NOMO-1 treated with DMSO at 0.1 percent for 48 hours (cell line): Measurements from ENCODE around the gene ZNF423.
"Not testable (repeated sequence)": the region's sequence is repeated elsewhere in the genome, so short reads cannot be mapped to it uniquely, and the experiment has no call there.

Source experiments
- DNase-seq: peaks from one replicate; lab custom pipeline; 2025; ENCODE audit not compliant: unreplicated experiment; lab: John Stamatoyannopoulos, UW

ZNF423 gene

DNA sequence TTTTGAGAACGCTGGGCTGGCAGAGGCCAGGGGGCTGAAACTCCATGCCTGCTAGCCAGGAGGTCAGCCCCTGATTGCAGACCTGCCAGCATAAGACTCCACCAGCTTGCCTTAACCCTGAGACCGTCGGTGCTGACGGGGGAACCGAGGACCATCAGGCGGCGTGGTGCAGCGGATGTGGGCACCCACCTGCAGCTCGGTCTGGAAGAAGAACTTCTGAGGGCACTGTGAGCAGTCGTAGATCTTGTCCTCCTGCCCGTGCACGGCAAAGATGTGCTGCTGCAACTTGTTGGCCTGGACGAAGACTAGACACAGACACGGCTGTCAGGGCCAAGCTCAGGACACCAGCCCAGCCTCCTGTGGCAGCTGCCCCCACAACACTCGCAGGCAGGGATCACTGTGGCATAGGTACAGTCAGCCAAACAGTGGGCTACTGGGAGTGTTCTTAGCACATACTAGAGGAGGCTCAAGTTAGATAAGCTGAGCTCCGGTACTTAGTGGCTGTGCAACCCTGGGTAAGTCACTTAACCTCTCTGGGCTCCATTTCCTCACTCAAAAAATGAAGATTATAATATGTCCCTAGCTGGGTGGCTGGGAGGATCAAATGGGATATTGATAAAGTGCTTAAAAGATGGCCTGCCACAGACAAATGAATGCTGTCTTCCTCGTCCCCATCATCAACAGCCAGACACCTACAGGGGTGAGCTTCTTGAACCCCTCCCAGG lies 332.3 kb downstream of the ZNF423 start:
- no peak for DNase-seq

DNA sequence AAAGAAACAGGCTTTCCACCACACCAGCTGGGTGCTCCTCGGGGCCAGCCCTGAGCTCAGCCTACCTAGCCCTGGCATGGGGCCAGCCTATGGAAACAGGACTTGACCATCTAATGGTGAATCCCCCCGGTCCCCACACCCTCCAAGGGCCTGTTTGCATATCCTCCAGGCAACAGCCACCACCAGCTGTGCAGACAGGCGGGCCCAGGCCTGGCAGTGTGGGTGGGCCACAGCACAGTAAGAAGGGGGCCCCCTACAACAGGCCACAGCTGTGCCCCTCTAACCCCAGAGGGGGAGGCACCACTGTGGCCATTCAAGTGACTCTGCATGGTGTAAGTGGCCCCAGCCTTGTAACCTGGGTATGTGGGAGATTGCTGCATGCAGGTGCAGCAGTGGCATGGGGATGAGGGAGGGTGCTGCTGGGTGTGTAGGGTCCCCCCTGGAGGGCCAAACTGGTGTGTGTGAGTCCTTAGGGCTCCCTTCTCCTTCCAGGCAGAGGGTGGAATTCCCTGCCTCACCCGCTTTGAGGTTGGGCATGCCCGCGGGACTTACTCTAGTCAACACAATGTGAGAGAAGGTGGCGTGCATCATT lies 334.1 kb downstream of the ZNF423 start:
- DNase-seq, result no peak

- peak; percentile 68 for DNase-seq
Measured at GRCh38 chr16:49520492-49521038, 335.3 kb downstream of the ZNF423 start.

DNA sequence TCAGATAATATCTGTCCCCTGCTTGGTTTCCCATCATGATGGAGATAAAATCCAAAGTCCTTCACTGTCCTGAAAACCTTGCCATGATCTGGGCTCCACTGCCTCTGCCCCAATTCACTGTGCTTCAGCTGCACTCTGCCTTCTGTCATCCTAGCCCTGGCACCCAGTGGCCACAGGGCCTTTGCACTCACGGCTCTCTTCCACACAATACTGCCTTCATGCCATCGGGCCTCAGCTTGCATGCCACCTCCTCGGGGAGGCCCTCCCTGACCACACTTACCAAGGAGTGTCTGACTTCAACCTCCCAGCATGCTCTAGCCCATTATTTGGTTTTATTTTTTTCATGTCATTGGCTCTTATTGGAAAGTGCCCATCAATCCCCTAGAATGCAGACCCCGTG lies 336.2 kb downstream of the ZNF423 start:
- no peak for DNase-seq

- no peak for DNase-seq
Measured at GRCh38 chr16:49519008-49519656, 336.8 kb downstream of the ZNF423 start.

DNA sequence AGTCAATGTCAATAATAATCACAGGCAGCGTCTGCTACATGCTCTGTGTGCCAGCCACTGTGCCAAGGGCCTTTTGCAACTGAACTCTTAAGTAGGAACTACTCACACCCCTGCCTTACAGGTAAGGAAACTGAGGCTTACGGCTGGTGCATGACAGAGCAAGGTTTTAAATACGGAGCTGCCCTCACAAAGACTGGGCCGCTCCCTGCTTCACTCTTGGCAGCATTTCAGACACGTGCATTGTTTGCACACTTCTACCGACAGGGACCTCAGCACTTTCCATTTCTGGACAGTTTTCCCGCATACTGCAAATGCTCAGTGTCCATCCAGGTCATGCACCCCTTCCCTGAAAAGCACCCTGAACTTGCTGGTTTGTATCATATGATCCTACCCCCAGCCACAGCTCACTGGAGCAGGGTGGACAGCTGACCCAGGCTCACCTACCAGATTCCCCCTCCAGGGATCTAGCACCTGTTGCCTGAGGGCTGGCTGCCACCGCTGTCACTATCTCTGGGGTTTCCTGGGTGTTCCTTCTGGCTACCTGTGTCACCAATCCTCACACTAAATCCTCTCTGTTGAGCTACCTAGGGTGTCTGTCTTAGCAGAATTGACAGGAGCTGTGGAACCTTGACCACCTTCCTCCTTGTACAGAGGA lies 339.4 kb downstream of the ZNF423 start:
- DNase-seq, result no peak

DNA sequence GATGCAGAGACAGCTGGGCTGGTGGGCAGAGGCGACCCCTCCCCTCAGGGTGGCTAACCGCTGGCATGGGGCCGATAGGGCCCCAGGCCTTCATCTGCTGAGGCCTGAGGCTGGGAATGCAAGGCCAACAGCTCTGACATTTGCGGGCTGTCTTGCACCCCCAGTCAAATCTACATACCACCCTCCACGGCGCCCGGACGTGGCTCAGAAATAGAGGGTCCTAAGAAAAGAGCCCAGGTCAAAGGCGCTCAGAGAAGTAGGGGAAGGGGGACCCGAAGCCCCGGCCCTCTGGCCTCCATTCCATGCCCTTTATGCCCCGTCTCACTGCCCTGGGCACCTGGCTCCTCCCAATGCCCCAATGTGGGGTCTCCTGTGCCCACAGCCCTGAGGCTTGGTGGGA lies 340.1 kb downstream of the ZNF423 start:
- no peak for DNase-seq

- no peak for DNase-seq
Measured at GRCh38 chr16:49515016-49515565, 340.8 kb downstream of the ZNF423 start.

DNA sequence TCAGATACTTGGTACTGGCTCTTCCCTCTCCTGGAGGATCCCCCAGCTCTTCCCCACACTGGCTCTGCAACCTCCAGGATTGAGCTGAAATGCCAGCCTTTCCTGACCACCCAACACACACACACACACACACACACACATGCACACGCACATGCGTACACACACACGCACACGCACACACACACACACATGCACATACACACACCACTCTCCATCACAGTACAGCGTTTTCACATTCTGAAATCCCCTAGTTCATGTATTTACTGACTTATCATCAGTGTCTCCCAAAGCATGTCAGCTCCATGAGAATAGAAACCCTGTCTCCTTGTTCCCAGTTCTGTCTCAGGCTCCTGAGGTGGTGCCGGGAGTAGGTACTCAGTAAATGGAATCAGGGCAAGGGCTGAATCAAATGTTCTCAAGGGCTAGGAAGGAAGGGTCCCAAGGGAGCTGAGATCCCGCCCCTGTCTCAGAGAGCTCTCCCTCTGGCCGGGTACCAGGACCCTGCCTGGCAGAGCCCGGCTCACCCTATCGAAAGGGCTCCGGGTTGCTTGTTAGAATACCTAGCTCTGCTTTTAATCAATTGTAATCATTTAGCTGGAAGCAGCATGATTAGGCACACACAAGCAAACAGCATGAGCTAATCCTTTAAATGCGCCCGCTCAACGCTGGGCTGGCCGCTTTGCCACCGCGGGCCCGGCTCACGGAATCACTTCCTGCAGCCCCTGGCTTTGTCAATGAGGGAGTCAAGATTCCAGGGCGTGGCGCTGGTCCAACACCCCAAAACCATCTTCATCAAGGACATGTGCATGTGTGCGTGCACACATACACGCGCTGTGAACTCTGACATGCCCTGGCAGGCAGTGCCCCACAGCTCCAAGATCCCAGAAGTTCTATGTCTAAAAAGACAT lies 341.6 kb downstream of the ZNF423 start:
- no peak for DNase-seq

DNA sequence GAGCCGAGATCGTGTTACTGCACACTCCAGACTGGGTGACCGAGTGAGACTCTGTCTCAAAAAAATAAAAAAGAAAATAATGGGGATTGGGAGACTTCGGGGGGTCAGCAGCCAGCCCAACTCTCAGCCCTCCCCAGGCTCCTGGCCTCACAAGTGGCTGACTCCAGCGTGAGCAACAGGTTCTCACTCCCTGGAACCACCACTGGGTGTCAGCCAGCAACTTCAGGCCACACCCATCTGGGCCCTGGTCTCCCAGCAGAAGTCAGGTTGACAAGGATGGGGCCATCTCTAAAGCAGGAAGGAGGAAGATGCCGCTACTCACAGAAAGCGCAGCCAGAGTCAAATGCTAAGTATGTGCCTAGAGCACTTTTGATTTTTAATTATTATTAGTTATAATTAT lies 342.9 kb downstream of the ZNF423 start:
- peak; percentile 56 for DNase-seq

GRCh38 chr16:49510654-49511305 lies 345.1 kb downstream of the ZNF423 start:
- DNase-seq, result no peak

GRCh38 chr16:49510141-49510540 lies 345.8 kb downstream of the ZNF423 start:
- no peak for DNase-seq

GRCh38 chr16:49506058-49507013 lies 349.6 kb downstream of the ZNF423 start:
- not testable (repeated sequence) for DNase-seq

DNA sequence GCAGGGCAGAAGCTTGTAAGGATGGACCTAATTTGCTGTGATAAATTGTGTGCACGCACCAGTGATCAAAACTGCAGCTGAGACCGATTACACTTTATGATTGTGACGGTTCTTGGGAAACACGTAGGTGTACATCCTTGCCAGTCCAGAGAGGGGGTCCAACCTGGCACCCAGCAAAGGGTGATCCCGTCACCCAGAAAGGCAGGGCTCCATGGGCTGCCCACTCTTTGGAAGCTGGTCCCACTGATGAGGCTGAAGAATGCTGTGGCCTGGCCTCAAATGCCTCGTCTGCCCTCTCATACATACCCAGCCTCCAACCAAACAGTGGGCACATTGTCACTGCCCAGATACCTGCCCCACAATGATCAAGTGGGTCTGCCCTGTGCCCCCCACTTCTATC lies 350.4 kb downstream of the ZNF423 start:
- DNase-seq, result no peak

GRCh38 chr16:49504626-49505025 lies 351.3 kb downstream of the ZNF423 start:
- no peak for DNase-seq

DNA sequence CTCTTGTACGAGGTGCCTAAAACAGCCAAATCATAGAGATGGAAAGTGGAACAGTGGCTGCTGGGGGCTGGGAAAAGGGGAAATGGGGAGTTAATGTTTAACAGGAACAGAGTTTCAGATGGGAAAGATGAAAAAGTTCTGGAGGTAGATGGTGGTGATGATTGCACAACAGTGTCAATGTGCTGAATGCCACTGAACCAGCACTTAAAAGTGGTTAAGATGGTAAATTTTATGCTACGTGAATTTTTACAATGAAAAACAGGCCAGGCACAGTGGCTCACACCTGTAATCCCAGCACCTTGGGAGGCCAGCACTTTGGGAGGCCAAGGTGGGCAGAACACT lies 351.9 kb downstream of the ZNF423 start:
- DNase-seq, result no peak

DNA sequence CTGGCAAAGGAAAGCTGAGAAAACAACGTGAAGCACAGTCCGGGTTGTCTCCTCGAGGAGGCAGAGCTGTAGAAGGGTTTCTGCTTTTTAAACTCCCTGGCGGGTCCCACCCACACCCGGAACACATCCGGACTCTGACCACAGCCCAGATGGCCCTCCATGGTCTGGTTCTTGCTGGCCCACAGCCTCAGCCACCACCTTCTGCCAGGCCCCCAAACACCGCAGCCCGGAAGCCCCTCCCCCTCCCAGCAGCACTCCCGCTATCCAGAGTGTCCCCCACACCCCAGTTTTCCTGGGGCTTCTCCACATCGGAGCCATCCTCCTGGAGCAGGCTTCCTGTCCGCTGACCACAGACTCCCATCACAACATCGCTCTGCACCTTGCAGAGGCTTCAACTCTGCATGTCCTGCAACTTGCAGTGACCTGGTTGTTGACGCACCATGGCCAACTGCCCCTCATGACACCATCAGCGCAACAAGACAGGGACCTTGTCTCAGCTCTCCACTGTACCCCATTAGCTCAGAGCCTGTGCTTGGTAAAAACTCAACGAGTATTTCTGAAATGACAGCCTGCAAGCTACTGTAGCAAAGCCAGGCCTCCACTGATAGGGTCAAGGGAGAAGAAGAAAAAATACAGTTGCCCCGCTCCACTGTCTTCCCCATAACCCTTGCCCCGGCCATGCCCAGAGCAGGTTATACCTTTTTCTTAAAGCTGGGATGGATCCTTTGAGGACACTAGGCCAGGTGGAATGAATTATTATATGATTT lies 352.5 kb downstream of the ZNF423 start:
- DNase-seq, result no peak
